NCI-H460 (cell line): ENCODE results near the gene SEC14L1. TPM values are rescaled to one million over a fixed set of nuclear protein-coding genes. Genes with fewer than 3 reads are reported as not detected.

ENCODE experiments used
- DNase-seq: peaks from one replicate; pipeline ENCODE4 v3.0.0-alpha.2; 2016; ENCODE audit warnings: low read depth; ENCODE audit errors: extremely low read depth
- total RNA-seq: library from RNA; depleted of rRNA; stranded (reverse); fragments of >200 nt; shearing (Covaris generic); gene quantifications from 2 replicates; pipeline ENCODE4 v1.2.3, GENCODE V29; 2014

Gene SEC14L1
- total RNA-seq, 1 experiment from 2014 or later: 15.2 TPM

GRCh38 chr17:77115947-77116346 is 24.8 kb upstream of the SEC14L1 start:
- DNase-seq: no peak

GRCh38 chr17:77116371-77116860 is 24.4 kb upstream of the SEC14L1 start:
- DNase-seq: no peak

DNA sequence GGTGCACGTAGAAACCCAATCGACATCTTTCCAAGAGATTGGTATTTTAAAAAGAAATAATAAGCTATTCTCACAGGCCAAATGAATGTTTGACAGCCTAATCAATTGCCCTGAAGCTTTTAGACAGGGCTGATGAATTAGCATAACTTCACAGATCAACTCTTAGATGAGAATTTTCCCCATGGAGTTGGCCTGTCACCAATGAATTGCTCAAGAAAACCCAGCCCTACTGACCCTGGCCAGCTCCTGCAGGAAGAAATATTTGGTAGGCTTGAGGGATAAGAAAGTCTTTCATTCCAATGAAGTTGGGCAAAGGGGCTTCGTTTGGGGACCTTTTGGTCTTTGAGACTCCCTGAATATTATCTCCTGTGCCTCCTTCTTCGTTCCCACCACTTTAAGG is 23.4 kb upstream of the SEC14L1 start:
- no peak for DNase-seq

GRCh38 chr17:77118251-77118928 is 22.4 kb upstream of the SEC14L1 start:
- DNase-seq: no peak

DNA sequence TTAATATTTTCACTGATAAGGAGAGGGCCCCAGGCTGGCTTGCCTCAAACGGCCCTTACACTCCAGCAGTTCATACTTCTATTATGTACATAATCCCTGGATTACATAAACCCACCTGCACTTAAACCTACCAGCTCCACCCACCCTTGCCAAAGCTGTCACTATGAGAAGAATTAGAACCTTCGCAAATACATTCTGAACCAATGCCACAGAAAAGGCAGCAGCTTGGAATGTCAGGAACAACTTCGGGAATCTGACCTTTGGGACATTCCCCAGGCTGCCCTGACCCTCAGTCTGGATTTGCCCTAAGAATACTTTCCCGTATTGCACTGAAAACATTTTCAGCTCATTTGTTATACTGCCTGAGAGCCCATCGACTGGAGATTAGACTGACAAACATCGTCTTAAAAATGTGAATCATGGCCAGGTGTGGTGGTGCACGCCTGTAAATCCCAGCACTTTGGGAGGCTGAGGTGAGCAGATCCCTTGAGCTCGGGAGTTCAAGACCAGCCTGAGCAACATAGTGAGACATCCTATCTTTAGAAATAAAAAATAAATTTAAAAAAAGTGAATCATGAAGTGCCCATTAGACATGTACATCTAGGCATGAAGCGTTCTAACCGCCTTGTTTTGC is 21.0 kb upstream of the SEC14L1 start:
- no peak for DNase-seq

GRCh38 chr17:77120868-77121267 is 19.9 kb upstream of the SEC14L1 start:
- DNase-seq: no peak

GRCh38 chr17:77124192-77124889 is 16.4 kb upstream of the SEC14L1 start:
- DNase-seq: no peak

DNA sequence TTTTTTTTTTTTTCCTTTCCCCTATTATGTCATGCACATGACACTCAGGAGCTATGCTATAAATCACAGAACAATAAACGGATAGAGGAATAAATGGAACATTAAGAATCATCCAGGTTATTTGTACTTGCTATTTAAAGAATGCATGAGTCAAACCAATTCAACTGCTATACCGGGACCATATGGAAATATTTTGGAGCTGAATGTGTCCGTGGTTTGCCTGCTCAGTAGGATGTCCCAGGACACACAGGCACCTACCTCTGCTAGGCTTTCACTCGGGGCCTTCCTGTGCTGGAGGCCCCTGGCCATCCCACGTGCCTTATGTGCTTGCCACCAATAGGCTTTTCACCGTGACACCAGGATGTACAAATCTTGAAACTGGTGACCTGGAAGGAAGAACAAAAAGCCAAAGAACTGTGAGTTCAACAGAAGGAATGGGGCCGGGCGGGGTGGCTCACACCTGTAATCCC is 15.3 kb upstream of the SEC14L1 start:
- DNase-seq: no peak

DNA sequence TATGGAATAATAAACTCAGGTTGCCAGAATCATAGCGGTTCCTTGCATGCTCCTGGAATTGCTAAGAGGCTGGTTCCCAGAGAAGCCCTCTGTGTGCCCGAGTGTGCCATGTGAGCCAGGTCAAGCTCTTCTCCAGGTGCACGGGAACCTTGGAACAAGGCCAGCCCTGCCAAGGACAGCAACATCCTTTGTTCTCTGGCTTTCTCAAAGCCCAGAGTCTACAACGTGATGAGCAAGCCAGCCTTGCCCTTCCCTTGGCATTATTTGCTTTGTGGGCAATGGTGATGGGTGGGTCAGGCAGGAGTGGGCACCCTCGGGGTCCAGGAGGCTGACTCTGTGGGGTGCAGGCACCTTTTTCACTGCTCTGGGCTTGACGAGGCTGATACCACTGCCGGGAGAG is 14.2 kb upstream of the SEC14L1 start:
- DNase-seq: no peak

DNA sequence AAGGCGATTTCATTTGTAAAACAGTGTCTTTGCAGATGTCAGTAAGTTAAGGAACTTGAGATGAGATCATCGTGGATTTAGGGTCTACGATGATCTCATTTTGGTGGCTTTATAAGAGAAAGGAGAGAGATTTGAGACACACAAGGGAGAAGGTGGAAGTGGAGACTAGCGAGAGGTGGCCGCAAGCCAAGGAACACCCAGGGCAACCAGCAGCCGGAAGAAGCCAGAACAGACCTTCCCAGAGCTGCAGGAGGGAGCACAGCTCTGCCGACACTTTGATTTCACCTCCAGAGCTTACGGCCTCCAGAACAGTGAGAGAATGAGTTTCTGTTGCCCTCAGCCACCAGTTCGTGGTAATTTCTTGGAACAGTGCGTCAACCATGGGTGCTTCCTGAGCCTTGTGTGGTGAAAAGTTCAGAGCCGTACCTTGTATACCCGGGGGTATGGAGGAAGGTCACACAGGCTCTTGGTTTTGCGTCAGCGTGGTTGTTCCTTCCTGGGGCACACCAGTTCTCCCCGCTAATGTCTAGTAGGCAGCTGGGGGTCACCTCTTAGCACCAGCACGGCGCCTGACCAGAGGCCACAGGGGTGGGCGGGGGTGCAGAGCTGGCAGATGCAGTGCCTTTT is 12.9 kb upstream of the SEC14L1 start:
- no peak for DNase-seq

DNA sequence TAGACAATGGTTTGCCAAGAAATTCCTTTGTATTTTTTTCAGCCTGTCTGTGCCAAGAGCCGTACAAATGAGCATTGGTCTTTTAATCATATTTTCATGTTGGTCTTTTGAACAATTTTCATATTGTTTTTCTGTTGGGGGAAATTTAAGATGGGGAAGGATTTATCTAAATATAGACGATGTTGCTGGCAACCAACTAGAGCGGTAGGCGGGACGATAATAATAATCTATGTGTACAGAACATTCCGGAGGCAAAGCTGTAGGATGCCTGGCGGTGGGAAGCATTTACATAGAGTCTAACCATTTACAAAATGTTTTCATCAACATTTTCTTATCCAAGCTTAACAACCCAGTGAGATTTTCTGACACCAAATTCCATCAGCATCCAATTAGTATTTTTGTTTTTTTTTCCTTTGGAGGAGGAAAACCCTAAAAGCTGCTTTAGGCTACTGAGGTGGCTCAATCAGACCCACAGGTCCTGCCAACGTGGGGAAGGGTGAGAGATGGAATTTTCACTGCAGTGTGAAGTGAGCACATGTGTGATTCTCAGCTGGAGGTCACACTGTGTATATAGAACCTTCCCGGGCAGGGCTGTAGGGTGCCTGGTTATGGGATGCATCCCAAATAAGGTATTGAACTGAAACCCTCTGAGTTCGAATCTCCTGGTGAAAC is 11.7 kb upstream of the SEC14L1 start:
- no peak for DNase-seq

DNA sequence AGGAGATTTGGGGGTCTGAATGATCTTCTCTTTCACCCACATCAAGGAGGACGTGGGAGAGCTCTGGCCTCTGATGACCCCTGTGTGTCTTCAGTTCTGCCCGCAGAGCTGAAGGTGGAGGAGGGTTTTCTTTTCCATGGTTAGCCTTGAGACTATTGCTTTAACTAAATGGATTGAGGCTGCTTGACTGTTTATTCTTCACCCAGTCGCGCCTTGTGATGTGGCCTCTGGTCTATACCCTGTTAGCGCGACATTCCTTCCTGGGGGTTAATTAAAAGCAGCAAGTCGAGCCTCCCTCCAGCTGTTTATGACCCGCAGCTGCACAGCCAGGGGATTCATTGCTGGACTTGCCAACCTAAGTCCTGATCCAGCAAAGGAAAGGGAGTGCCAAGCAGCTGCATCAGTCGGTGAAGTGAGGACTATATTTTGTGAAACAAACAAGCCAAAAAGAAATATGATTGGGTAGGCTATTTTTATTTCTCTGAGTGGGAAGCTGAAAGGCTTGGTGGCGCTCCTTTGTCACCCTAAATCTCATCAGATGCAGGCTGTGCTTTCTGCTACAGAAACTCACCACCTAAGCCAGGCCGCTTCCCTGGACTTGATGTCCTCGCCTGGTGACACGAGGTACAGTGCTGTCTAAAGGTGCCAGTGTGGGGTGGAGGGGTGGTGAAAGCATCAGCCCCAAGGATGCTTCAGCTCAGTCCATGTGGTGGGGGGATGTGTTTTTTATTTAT is 11.0 kb upstream of the SEC14L1 start:
- DNase-seq: no peak

- DNase-seq: no peak
These were observed 10.2 kb upstream of the SEC14L1 start for GRCh38 chr17:77130525-77130924.

DNA sequence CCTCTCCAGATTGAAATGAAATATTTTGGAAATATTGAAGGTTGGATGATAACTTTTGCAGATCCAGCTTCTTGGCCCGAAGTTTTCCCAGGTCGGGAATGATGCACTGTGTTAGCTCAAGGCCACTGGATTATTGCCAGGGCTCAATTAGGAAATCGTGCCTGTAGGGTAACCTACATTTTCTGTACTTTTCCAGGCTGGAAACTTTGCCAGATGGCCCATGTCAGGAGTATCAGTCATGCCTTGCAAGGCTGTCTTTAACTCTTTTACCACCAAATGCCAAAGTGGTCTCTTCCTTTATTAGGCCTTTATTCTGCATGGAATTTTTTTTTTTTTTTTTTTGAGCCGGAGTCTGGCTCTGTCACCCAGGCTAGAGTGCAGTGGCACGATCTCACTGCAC is 8.9 kb upstream of the SEC14L1 start:
- no peak for DNase-seq

GRCh38 chr17:77132411-77133086 is 8.2 kb upstream of the SEC14L1 start:
- DNase-seq: no peak

- no peak for DNase-seq
These were observed 7.6 kb upstream of the SEC14L1 start for GRCh38 chr17:77133087-77133638.

DNA sequence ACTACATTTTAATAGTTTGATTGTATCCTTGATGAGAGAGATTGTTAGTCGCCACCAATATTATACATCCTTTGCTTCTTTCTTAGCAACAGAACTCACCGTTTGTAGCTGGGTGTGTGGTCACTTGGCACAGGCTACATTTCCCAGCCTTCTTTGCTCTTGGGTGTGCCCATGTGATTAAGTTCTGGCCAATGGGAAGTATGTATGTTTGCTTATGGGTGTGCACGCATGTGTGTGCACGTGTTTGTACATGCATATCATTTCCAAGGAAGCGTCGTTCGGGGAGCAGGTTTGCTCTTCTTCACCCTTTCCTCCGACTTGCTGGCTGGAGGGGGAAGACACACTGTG is 4.4 kb upstream of the SEC14L1 start:
- DNase-seq: no peak

DNA sequence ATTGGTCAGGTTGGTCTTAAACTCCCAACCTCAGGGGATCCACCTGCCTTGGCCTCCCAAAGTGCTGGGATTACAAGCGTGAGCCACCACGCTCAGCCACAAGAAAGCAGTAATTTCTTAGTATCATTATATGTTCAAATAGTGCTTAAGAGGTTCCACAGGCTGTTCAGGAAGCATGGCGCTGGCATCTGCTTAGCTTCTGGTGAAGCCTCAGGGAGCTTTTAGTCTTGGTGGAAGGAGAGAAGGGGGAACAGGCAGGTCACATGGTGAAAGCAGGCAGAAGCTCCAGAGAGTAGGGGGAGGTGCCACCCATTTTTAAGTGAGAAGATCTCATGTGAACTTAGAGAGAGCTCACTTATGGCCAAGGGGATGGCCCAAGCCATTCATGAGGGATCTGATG is 3.7 kb upstream of the SEC14L1 start:
- no peak for DNase-seq

- peak; percentile 62 for DNase-seq
These were observed 2.9 kb upstream of the SEC14L1 start for GRCh38 chr17:77137886-77138285.
